ENCODE data around the gene DOCK2.

Gene DOCK2

DNA sequence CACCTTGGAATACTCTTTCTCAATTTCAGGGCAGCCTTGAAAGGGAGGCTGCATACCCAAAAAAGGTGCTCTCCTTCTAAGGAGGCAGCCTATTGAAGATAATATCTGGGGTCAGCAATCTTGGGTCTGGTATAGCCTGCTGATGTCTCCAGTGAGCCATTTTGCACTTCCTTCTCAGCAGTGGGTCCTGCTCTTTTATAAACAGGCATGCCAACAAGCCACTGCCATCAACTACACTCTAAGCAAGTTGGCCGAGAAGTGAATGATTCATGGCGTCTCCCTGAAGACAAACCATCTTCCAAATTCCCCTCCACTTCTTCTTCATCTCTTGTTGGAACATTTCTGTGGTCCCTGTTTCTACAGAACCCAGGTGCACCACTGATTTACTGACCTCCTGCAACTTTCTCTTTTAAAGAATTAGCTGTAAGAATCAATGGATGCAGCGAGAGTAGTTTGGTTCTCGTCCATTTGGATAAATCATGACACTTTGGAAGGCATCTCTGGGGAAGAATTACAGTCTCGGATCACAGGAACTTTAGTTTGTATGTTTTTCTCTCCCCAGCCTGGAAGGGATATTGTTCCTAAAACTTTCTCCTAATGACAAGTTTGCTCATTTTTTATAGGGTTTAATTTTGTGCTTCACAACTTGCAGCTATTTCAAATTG lies 234.9 kb downstream of the DOCK2 start:
- DNase-seq: no peak

DNA sequence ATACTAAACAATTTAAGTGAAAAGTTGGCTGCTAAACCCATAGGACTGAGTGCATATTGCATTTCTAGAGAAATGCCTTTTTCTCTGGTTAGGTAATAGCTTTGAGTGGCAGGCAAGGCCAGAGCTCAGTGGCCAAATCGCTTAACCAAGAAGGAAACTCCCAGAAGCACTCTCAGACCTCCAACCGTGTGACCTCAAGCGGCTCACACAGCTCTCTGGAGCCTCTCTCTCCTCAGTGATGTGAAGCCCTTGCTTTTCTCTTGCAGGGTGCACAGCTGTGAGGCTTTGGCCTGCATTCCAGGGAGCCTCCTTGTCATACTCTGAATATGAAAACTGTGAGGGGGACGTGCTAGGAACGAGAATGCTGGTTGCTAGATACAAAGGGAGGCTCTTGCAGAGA lies 236.6 kb downstream of the DOCK2 start:
- peak; percentile 22 to 35 for DNase-seq

DNA sequence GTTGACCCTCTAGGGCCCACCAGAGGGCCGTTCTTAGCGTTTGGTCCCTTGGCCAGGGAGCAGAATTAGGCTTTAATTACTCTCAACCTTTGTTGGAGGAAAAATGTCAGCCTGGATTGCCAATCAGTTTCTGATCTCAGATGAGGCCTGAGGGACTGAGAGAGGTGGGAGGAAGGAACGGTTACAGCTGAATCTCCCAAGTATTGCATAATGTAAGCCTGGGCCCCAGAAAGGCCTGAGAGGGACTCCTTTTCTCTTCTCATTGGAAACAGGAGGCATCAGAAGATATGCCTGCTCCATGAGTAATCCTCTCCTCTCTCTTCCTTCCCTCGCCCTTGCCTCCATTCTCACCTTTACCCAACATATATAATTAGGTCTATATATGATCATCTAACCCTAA lies 237.5 kb downstream of the DOCK2 start:
- DNase-seq: no peak

DNA sequence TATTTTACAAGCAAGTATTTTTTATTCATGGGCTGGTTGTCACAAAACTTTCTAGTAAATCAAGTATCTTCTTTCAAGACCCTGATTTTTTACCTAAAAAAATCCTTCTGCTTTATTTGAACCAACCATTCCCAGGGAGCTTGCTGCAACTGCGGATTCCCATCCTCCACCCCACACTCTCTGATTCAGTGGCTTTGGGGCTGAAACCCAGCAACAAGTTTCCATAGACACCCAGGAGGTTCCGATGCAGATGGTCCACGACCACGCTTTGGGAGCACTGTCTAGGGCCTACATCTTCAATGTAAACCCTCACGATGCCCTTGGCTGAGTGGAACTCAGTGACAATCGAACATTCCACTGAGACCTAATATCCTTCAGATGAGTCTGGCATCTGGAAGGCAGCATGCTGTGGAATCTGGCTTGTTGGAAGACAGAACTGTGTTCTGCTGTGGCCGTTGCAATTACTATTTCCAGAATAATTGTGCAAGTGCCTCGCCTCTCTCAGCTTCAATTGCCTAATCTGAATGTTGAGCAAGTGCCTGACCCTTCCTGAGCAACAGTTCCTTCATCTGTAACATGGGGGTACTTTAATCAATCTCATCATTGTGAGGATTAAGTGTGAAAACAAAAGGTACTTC lies 238.1 kb downstream of the DOCK2 start:
- DNase-seq: peak; percentile 12 to 16

DNA sequence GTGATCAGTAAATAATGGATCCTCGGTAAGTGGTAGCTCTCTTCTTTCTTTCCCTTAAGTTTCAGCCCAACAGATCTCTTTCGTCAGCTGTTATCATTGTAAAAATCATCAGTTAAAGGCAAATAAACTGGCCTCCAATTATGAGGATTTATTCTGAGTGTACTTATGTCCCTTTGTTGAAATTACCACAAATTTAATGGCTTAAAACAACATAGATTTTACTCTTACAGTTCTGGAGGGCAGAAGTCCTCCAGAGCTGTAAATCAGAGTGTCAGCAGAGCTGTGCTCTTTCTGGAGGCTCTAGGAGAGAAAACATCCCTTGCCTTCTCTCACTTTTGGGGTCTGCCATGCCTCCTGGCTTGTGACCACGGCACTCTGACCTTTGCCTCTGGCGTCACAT lies 238.7 kb downstream of the DOCK2 start:
- DNase-seq: no peak

DNA sequence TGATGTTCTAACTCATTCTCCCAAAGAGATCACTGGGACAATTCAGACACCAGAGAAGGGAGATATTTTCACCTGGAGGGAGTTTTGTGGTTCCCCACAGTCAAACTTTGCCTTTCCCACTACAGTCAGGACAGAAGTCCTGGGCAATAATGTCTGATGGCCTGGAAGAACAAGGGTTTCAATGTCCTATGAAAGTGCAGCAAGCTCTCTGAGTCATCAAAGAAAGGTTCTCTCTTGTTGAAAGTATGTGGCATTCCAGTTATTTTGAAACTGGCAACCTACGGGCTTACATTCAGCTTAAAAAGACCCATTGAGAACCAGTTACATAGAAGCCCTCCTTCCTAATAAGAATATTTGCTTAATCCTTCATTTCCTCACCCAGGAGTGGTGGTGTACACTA lies 239.3 kb downstream of the DOCK2 start:
- DNase-seq: no peak

DNA sequence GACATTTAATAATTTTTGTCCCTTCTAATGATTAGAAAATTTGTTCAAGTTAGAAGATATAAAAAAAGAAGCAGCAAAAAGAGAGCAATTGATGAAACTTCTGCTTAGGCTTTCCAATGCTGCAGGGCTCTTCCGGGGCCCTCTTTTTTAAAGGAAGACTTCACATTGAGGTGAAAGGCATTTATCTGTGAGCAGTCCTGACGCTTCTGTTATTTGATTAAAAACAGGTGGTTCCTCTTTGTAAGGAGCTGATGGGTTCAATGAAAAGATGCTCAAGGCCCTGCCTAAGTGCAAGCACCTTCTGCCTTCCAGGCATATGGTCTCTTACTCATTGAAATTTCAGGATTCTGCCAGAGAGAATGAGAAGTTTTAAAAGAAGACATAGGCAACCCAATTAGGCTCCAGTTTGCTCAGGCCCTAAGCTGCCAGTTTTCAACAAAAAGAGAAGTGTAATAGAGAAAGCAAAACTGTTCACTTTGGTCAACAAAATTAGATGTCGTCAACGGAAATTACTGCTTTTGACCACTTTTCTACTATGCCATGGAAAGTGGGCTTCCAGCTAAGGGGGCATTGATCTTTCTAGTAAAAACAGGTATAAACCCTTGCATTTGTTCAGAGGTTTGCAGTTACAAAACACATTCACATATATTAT lies 243.1 kb downstream of the DOCK2 start:
- no peak for DNase-seq

DNA sequence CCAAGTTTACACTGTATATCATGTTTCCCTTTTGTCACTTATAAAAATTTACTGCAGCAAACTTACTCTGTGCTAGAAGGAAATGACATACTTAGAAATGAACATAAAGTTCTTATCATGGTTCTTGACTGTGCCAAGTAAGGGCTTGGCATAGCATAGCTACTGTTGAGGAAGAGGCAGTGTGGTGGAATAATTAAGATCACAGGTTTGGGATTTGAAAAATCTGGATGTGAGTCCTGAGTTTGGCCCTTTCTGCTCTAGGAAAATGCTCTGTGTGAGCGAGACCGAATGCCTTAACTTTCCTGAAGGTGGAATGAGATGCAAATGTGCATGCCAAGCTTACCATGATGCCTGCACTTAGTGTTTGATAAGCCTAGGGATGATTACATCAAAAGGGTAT lies 243.7 kb downstream of the DOCK2 start:
- DNase-seq: no peak

DNA sequence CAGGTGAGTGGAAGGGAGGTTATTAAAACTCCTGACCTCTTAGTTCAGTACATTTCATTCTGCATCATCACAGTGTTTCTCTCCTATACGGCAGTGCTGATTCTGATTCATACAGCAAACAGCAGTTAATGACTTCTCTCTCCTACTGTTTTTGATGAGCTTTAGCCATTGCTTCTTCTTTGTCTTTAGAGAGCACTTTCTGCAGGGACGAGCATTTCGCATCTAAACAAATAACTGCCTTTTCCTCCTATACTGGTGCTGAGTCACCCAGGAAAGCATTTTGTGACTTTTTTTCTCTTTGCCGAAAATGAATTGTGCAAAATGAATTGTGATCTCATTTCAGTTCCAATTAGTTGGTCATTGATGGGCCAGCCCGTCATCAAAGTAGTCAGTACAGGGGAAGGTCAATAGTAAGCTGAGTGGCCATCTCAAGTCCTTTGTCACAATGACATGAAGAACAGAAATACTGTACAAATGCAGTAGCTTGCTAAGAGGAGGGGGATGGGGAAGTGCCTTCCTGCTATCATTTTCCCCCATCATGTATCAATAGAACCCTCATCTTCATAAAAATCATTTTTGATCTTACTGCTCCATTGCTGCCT lies 244.7 kb downstream of the DOCK2 start:
- DNase-seq: no peak

DNA sequence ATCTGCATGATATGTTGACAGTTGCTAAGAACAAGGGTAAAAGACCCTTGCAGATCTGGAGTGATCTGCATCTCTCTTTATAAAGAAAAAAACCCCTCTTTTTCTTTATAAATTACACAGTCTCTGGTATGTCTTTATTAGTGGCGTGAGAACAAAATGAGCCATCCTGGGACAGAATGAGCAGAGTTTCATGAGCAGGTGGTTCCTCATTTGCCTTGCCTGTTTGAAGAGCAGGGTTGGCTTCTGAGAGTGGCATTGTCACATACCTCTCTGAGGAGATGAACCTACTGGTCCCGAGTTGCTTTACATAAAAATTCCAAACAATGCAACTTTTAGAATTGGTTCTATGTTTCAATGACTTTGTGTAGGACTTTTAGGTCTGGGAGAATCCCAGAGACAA lies 249.0 kb downstream of the DOCK2 start:
- DNase-seq: no peak

DNA sequence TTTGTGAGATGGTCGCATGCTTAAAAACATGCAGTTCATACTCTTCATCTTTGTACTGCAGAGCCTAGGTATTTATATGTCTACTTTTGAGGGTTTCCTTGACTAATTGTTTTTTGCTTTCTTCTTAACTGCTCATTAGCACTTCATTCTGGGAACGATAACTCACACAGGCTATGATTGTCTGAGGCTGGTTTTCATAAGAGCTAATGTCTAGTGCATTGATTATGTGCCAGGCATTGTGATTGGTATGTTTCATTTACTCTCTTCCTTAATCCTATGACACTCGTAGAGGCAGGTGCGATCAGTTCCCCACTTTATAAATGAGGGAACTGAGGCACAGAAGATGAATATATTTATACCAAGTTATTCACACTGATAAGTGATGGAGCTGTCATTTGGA lies 249.6 kb downstream of the DOCK2 start:
- DNase-seq: no peak

DNA sequence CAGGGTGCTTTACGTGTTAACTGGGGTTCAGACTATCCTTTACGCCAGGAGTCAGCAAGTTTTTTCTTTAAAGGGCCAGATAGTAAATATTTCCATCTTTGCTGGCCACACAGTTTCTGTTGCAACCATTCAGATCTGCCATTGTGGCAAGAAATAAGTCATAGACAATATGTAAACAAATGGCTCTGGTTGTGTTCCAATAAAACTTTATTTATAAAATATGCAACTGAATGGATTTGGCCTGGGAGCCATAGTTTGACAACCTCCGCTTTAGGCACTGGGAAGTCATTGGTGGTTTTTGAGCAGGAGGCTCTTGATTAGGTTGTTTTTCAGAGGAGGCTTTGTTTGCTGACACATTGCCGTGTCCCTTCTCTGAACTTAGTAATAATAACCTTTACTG lies 252.5 kb downstream of the DOCK2 start:
- no peak for DNase-seq

DNA sequence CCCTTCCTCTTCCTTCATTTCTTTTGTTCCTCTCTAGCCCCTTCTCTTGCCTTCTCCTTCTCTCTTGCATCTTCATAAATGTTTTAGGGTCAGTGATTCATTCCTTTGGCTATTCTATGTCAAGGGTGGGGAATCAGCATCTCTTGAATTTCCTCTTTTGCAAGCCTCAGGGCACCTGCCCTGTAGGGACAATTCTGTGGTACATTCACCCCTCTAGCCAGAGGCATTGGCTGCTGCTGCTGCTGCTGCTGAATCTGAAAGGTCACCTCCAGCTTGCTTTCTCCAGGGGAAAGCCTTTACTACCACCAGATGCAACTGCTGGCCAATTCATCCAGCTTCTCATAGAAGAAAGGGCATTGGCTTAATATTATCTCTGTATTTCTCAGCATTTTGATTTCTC lies 255.9 kb downstream of the DOCK2 start:
- no peak for DNase-seq

DNA sequence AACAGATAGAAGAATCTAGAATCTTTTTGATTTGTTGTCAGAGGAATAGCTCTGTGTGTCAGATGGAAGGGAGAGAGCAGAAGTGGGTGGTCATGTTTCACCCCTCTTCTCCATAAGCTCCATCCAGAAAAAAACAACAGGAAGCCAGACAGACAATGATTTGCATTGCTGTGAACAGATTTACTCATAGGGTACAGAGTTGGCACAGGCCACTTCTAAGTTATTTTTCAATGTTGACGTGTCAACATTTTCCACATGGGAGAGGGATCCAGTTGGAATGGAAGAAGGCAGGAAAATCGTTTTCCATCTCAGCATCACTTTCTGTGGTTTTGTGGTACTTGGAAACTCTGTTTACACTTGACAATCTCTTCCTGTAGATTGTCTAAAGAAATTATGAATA lies 256.5 kb downstream of the DOCK2 start:
- no peak for DNase-seq

DNA sequence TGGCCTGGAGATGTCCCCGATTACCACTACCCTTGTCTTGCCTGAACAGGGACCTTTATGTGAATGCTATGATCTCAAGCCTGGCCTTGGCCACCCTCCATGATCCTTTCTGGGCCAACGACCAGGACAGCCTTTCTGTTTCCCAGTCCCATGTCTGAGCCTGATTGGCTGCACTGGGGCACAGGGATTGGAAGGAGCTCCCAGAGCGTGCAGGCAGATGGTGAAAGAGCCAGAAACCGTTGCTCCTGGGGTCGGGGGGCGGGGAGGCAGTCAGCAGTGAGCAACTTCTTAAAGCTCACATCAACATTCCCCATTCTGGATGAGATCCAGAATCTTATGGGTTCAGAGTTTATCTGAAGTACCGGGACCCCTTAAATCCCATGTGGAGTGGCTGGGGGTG lies 258.9 kb downstream of the DOCK2 start:
- peak; percentile 78 to 87 for DNase-seq

DNA sequence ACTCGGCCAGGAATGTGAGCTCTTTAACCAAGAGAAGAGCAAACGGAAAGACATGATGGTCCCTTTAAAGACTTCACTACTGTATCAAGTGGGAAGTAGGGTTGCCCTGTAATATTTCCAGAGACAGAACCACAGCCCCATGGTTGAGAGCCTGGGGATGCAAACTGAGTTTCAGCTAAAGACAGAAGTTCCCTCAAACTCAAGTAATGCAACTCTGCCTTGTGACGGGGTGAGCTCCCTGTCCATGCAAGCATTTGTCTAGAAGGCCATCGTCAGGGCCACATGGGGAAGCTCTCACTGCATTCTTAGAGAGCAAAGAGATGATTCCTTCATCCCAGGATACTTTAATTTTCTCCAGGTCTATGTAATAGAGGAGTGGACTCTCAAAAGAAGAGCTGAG lies 260.4 kb downstream of the DOCK2 start:
- no peak for DNase-seq

DNA sequence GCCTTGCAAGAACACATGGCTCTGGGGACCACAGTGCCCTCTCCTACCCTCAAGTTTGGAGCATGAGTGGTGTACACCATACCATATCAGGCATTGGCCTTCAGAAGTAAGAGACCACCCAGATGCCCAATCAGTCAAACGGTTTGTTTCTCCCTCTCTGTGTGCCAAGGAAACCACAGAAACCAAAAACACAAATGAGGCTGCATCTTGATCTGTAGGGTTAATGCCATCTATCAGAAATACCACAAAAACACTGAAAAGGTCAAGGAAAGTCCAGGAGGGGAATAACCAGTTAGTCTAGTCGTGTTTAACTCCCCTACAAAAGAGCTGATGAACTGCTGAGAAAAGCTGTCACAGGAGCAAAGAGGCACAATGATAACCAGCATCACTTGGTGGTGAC lies 264.8 kb downstream of the DOCK2 start:
- DNase-seq: no peak

DNA sequence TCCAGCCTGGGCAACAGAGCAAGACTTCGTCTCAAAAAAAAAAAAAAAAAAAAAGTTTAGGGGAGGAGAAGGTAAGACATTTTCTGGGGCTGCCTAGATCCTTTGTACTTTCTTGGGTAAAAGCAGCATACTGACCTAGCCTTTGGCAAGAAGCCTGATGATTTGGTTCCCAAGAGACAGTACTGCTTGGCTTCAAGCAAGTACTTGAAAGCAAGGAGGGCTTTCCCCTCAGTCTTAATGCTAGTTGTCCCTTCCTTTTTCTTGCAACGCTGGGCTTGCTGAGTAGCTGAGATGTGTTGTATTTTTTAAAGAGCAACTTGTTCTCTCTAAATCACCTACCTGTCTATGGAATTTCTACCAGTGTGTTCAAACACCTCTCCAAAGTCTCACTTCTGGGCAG lies 267.0 kb downstream of the DOCK2 start:
- no peak for DNase-seq

DNA sequence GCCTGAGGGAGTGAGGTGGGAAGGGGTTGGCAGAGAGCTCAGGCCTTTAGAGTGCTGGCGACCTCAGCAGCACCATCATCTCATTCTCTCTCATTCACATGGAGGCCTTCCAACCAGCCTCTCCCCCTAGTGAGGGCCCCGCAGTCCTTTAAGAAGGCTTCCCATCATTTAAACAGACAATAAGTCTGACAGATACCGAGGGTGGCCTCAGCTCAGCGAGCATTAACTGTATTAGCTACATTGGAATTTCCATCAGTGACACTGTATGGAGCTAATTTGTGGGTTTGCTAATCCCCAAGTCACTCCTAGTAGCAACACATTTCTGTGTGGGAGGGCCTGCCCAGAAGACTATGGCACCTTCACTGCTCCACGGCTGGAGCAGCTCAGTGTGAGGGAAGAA lies 267.4 kb downstream of the DOCK2 start:
- DNase-seq: no peak

DNA sequence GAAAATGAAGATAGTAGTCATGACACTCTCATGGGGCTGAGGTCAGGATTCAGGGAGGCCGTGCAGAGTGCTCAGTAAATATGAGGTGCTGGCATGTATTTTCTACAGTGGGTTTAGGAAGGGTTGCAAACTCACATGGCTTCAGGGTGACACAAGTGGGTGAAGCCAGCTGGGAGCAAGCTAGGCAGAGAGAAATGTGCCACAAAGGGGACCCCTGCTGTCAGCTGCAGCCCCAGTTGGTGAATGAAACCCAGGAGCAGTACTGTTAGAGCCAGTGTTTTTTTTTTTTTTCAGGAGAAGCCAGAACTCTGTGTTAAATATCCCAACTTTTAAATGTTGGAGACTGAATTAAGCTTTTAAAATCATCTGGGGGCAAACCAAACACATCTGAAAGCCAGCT lies 267.9 kb downstream of the DOCK2 start:
- DNase-seq: peak in 1 of 2 donors; percentile 11

DNA sequence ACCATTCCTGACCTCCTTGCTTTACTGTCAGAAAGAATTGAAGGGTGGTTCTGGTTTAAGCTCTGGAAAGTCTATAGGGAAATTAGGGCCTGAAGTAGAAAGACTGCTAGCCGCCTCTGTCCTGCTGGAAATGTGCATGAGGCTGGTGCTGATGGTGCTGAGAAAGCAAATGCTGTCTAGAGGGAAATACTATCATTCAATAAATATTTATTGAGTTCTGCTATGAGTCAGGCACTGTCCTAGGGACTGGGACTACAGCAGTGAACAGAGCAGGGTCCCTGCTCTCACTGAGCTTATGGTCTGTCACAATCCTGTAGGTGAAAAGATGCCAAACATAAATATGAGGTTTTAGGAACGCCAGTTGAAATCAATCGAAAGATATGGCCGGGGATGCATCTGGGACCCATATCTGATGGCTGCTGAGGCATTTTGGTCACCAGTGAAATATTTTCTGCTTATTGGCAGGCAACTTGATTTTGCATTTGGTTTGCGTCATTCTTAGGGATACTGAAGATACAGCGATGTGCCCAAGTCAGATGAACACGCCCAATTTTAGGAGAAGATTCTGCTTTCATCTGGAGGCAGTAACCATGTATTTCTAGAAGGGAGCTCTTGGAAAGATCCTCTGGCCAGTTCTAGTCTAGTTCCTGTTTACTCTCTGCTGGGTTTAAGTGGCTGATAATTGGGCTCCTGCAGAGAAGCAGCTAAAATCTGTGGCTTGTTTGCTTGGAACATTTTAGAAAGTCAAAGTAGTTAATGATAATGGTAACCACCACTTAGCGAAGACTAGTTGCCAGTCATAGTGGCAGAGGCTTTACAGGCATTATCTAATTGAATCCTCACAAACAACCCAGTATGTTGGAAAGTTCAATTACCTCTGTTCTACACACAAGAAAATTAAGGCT lies 269.9 kb downstream of the DOCK2 start:
- no peak for DNase-seq

DNA sequence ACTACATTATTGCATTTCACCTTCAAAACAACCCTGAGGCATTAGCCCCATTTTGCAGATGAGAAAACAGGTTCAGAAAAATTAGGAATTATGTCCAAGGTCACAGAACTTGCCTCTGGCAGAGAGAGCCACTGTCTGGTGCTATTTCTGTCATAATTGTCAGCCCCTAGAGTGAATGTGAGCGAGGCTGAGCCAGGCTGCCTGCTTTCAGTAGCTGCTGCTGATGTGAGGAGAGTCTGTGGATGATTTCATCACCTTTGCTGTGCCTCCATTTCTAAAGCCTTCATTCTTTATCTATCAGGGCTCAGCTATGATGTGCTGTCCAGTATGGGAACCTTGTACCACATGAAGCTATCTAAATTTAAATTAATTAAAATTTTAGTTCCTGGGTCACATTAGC lies 271.8 kb downstream of the DOCK2 start:
- DNase-seq: no peak

DNA sequence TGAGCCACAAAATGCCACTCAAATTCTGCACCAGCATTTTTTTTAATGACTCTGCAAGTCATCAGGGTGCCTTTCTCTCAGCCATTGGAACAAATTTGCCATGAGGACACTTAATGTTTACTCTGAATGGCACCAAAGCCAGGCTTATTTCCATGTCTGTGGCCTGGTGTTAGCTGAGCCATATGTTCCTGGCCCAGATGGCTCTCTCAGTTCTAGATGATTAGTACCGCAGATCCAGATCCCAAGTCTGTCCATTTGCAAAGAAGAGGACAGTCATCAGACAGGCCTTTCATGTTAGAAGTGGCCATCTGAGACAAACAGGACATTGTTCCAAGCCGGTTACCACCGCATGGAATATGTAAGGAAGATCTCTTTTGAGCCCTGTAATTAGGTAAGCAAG lies 272.9 kb downstream of the DOCK2 start:
- peak; percentile 18 to 47 for DNase-seq

All from hippocampal formation (tissue), 2 donors.